B cell (primary cell): ENCODE measurements around the gene COMMD4. TPM values are rescaled to one million over a fixed set of nuclear protein-coding genes. Genes with fewer than 3 reads are reported as not detected.

Source experiments
- ATAC-seq: fragments of 200-7000 bp; cut with Tn5 transposase; one replicate; pipeline ENCODE4 v1.10.0; 2021; ENCODE audit warnings: low read depth, mild to moderate bottlenecking, moderate number of reproducible peaks, moderate library complexity
- CTCF ChIA-PET: fragments of 350-600 bp; sonication (Branson Sonifier 250); formaldehyde crosslinking; loops from one replicate; lab custom pipeline; 2021; ENCODE audit warnings: antibody characterized with exemption, inconsistent platforms; lab: Charles Lee
- POLR2A ChIA-PET: fragments of 350-600 bp; sonication (Branson Sonifier 250); formaldehyde crosslinking; loops from one replicate; lab custom pipeline; 2021; ENCODE audit warnings: antibody characterized with exemption; lab: Charles Lee
- DNase-seq: peaks from one replicate; pipeline ENCODE4 v3.0.0; 2013
- H2AFZ ChIP-seq: 2 replicates; pipeline ENCODE4 v1.6.1; 2012; ENCODE audit warnings: mild to moderate bottlenecking, low read depth, low read length; ENCODE audit not compliant: insufficient read depth, poor library complexity, severe bottlenecking
- H3K27ac ChIP-seq, 2 donors: 1 replicate in 1 of 2; 2 replicates in 1 of 2; pipeline ENCODE4 v1.5.1; 2012 to 2013; ENCODE audit warnings: low read length in 2 of 2, mild to moderate bottlenecking in 2 of 2, moderate library complexity in 1 of 2
- H3K27me3 ChIP-seq, 4 experiments: fragments of 200-600 bp in 1 of 4; sonication (generic) in 1 of 4; replicated peaks in 1 of 4; 1 replicate in 2 of 4; 2 replicates in 2 of 4; pipeline versions ENCODE4 v1.6.1 to v1.7.0; 2013 to 2016; ENCODE audit warnings: low read length in 3 of 4, mild to moderate bottlenecking in 2 of 4, mixed read lengths in 1 of 4, moderate library complexity in 1 of 4; ENCODE audit not compliant: insufficient read depth in 4 of 4, control insufficient read depth in 3 of 4; ENCODE audit errors: control extremely low read depth in 1 of 4
- H3K36me3 ChIP-seq, 2 experiments: replicated peaks in 1 of 2; 1 replicate in 1 of 2; 2 replicates in 1 of 2; pipeline versions ENCODE4 v1.6.1 to v1.7.1; 2013; ENCODE audit warnings: low read length in 1 of 2; ENCODE audit not compliant: insufficient read depth in 2 of 2, control insufficient read depth in 1 of 2; ENCODE audit errors: control extremely low read depth in 1 of 2, extremely low read depth in 1 of 2
- H3K4me1 ChIP-seq, 2 donors: fragments of 200-600 bp in 1 of 2; sonication (generic) in 1 of 2; 1 replicate in 1 of 2; 2 replicates in 1 of 2; pipeline versions ENCODE4 v1.5.1 to v1.6.1; 2013 to 2017; ENCODE audit warnings: low read length in 2 of 2; ENCODE audit not compliant: control insufficient read depth in 2 of 2, insufficient read depth in 2 of 2
- H3K4me2 ChIP-seq: replicated peaks from 2 replicates; pipeline ENCODE3; 2012; ENCODE audit warnings: mild to moderate bottlenecking, low read depth, low read length; ENCODE audit not compliant: poor library complexity, severe bottlenecking
- H3K4me3 ChIP-seq, 5 experiments: fragments of 200-600 bp in 1 of 5; sonication (generic) in 1 of 5; 1 replicate in 3 of 5; 2 replicates in 2 of 5; pipeline versions ENCODE4 v1.5.1 to v1.7.0; 2011 to 2016; ENCODE audit warnings: low read length in 4 of 5, mild to moderate bottlenecking in 4 of 5, low read depth in 2 of 5, control low read depth in 1 of 5, moderate library complexity in 1 of 5; ENCODE audit not compliant: insufficient read depth in 1 of 5; ENCODE audit errors: control extremely low read depth in 1 of 5, extremely low read depth in 1 of 5
- H3K79me2 ChIP-seq: fragments of 200-600 bp; sonication (generic); one replicate; pipeline ENCODE4 v1.6.0; 2016; ENCODE audit warnings: low read length; ENCODE audit not compliant: control insufficient read depth, insufficient read depth
- H3K9ac ChIP-seq: fragments of 200-600 bp; sonication (generic); 2 replicates; pipeline ENCODE4 v1.6.1; 2017; ENCODE audit warnings: mild to moderate bottlenecking, low read length, moderate library complexity
- H3K9me3 ChIP-seq, 3 donors: one replicate each; pipeline versions ENCODE4 v1.6.1 to v1.7.1; 2013; ENCODE audit warnings: low read length in 2 of 3; ENCODE audit not compliant: control insufficient read depth in 2 of 3, insufficient read depth in 1 of 3; ENCODE audit errors: control extremely low read depth in 1 of 3
- H4K20me1 ChIP-seq: 2 replicates; pipeline ENCODE4 v1.6.0; 2012; ENCODE audit warnings: mild to moderate bottlenecking, low read length; ENCODE audit not compliant: insufficient read depth, control insufficient read depth, poor library complexity, severe bottlenecking
- H3K27ac Mint-ChIP-seq: one replicate; pipeline ENCODE4 v1.8.0; 2021; ENCODE audit warnings: mixed read lengths
- H3K27me3 Mint-ChIP-seq: one replicate; pipeline ENCODE4 v1.8.0; 2021; ENCODE audit warnings: mixed read lengths
- H3K4me1 Mint-ChIP-seq: one replicate; pipeline ENCODE4 v1.8.0; 2021; ENCODE audit warnings: mixed read lengths
- H3K4me3 Mint-ChIP-seq: one replicate; pipeline ENCODE4 v1.8.0; 2021; ENCODE audit warnings: mixed read lengths
- H3K9me3 Mint-ChIP-seq: one replicate; pipeline ENCODE4 v1.8.0; 2022; ENCODE audit warnings: mixed read lengths; ENCODE audit not compliant: insufficient read depth
- CTCF ChIP-seq: fragments of 200-600 bp; IDR thresholded peaks from one replicate; pipeline ENCODE4 v1.8.0; 2022; ENCODE audit warnings: antibody characterized with exemption, mild to moderate bottlenecking
- EZH2 ChIP-seq: IDR thresholded peaks from 2 replicates; pipeline ENCODE4 v1.6.1; 2012; ENCODE audit warnings: borderline replicate concordance, low read depth, mild to moderate bottlenecking, moderate library complexity, low read length; ENCODE audit not compliant: insufficient read depth, poor library complexity, severe bottlenecking
- WGBS: methylation state at CpG from one replicate; pipeline ENCODE4 v1.1.5; 2013; ENCODE audit warnings: missing lambda C conversion rate; ENCODE audit not compliant: insufficient coverage; 5-methylcytosine and 5-hydroxymethylcytosine counted together
- intact Hi-C: fragments of 100-400 bp; cut with micrococcal nuclease; formaldehyde crosslinking; loops from one replicate; pipeline ENCODE4 v1.10.0; 2022
- polyA plus RNA-seq: library from polyadenylated mRNA; depleted of rRNA; stranded (reverse); fragments of >200 nt; gene quantifications from 2 replicates; pipeline ENCODE4 v1.2.3, GENCODE V29; 2012
- total RNA-seq, 2 donors: library from RNA; stranded (reverse); fragments of 120-200 nt in 1 of 2; gene quantifications; 1 replicate in 1 of 2; 2 replicates in 1 of 2; pipeline versions ENCODE4 v1.2.3 to v1.2.4, GENCODE V29; 2013 to 2022

The COMMD4 gene
- total and polyA plus RNA-seq, 2 donors (not counting 1 experiment from before 2014, with no cell fraction given) = 57.9 to 63.5 TPM

GRCh38 chr15:75339531-75340240 is 3.8 kb downstream of the COMMD4 start:
- no peak overlapping the region for H3K4me3 ChIP-seq
- CTCF ChIA-PET = no interaction called here
- WGBS = 95% methylated on average over 13 of the region's 13 CpGs

More at GRCh38 chr15:75339531-75340240, 3.8 kb downstream of the COMMD4 start:
- no peaks in the 10 kb centered on the region for H3K27me3 Mint-ChIP-seq
- Histone ChIP-seq H3K4me1 (peaks cover 9 to 16% of the 10 kb centered on the region in 2 donors), H3K79me2 (no peaks in the 10 kb centered on the region), H3K9me3 (peaks cover 0 to 3% (median 0%) of the 10 kb centered on the region in 3 donors), H2AFZ (no peak overlapping the region), H3K27me3 (no peaks in the 10 kb centered on the region), H4K20me1 (no peaks in the 10 kb centered on the region), H3K4me2 (no peak overlapping the region), H3K36me3 (peaks cover 0 to 8% of the 10 kb centered on the region in 2 experiments), H3K9ac (no peak overlapping the region), H3K27ac (no peak overlapping the region)
- DNase-seq (no peak), ATAC-seq (no peak)
- TF ChIP-seq EZH2 (no peak), CTCF (no peak)
- H3K27ac Mint-ChIP-seq = no peak overlapping the region
- peaks cover 22% of the 10 kb centered on the region for H3K4me1 Mint-ChIP-seq
- POLR2A ChIA-PET = interaction anchor here (0.6 to 0.7 kb wide), 2 partner anchors 8 to 443 kb away, joined by 5 to 7 read pairs; no protein-coding TSS in a partner anchor
- H3K9me3 Mint-ChIP-seq = no peaks in the 10 kb centered on the region
- no peak overlapping the region for H3K4me3 Mint-ChIP-seq
- intact Hi-C loops = no loop called here
